Measurements from ENCODE around the gene APBA3.

GRCh38 chr19:3783660-3784584 is 22.4 kb upstream of the APBA3 start:
- TF ChIP-seq BACH2 (CRISPR knock-in tag; IDR thresholded peaks at IDR 0.05; ENCODE audit: borderline replicate concordance) (no peak), RARB (CRISPR knock-in tag; IDR thresholded peaks at IDR 0.05) (no peak), PATZ1 (CRISPR knock-in tag; IDR thresholded peaks at IDR 0.05; ENCODE audit: borderline replicate concordance) (no peak), ARNTL (CRISPR knock-in tag; IDR thresholded peaks at IDR 0.05; ENCODE audit: borderline replicate concordance, low read depth) (no peak), ZFP30 (CRISPR knock-in tag; IDR thresholded peaks at IDR 0.05) (no peak), OSR1 (CRISPR knock-in tag; IDR thresholded peaks at IDR 0.05) (no peak), ISL1 (CRISPR knock-in tag; IDR thresholded peaks at IDR 0.05) (no peak), ZC3H10 (CRISPR knock-in tag; IDR thresholded peaks at IDR 0.05) (no peak), CREB5 (CRISPR knock-in tag; IDR thresholded peaks at IDR 0.05; ENCODE audit: low read depth) (no peak), ZFP3 (CRISPR knock-in tag; IDR thresholded peaks at IDR 0.05) (no peak)

Data from SK-N-SH treated with all-trans-retinoic acid at 6 μM for 48 hours (cell line).